MM.1S (cell line): ENCODE measurements around the gene UBE2L6.

ENCODE experiments used
- EZH2phosphoT487 ChIP-seq: fragments of 300-600 bp; sonication (generic); IDR thresholded peaks from 2 replicates; pipeline ENCODE4 v1.6.1; 2018; ENCODE audit warnings: antibody characterized with exemption, low read length
- TF ChIP-seq, protein P1 (sequence below): fragments of 300-600 bp; sonication (generic); IDR thresholded peaks from 2 replicates; pipeline ENCODE4 v1.5.1; 2016; ENCODE audit warnings: antibody characterized with exemption, low read length, mixed read lengths

DNA sequence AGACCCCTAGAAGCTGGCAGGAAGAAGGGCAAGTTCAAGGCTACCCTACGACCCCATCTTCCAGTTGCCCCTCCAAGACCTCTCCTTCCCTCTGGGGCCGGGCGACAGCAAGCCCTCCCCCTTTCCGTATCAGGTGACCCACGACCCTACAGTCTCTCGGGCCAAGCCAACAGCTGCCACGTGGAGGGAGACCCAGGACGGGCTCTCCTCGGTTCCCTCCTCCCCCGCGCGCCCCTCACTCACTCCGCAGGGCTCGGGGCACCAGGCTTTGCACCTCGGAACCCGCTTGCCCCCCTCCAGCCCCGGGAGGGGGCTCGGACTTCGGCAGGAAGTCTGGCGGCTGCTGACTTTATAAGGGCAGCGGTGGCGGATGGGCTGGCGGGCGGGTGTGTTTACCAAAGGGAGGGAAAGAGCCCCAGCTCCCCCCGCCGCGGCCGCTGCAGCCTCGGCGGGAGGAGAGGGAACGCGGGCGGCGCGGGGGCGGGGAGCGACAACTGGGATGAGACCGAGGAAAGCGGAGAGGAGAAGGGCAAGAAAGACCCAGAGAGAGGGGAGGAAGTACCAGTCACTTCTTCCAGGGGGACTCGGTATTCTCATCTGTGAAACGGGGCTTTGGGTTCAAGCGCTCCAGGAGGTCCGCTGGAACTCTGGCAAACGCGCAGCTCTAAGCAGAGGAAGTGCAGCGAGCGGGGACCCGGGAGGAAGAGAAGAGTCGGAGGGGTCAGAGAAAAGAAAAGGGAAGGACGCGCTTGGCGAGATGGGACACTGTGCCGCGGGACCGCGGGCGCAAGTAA, 52.7 kb downstream of the UBE2L6 start:
- TF ChIP-seq, protein P1, sequence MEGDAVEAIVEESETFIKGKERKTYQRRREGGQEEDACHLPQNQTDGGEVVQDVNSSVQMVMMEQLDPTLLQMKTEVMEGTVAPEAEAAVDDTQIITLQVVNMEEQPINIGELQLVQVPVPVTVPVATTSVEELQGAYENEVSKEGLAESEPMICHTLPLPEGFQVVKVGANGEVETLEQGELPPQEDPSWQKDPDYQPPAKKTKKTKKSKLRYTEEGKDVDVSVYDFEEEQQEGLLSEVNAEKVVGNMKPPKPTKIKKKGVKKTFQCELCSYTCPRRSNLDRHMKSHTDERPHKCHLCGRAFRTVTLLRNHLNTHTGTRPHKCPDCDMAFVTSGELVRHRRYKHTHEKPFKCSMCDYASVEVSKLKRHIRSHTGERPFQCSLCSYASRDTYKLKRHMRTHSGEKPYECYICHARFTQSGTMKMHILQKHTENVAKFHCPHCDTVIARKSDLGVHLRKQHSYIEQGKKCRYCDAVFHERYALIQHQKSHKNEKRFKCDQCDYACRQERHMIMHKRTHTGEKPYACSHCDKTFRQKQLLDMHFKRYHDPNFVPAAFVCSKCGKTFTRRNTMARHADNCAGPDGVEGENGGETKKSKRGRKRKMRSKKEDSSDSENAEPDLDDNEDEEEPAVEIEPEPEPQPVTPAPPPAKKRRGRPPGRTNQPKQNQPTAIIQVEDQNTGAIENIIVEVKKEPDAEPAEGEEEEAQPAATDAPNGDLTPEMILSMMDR, result no peak
- no peak for TF ChIP-seq EZH2phosphoT487
